Upper lobe of left lung (tissue), 4 donors: Measurements from ENCODE around the gene TMEM223.

Experiments
- CTCF ChIP-seq, 6 experiments: fragments of 450-650 bp in 4 of 6; fragments of 200-600 bp in 2 of 6; sonication (generic) in 2 of 6; IDR thresholded peaks; one replicate each; pipeline ENCODE4 v1.5.1; 2016 to 2019; ENCODE audit warnings: antibody characterized with exemption in 6 of 6
- POLR2AphosphoS5 ChIP-seq, 2 donors: sonication (generic); formaldehyde crosslinking; IDR thresholded peaks; one replicate each; pipeline ENCODE4 v1.5.1; 2017; ENCODE audit warnings: antibody characterized with exemption in 2 of 2

GRCh38 chr11:62804310-62805075 lies 12.7 kb upstream of the TMEM223 start:
- TF ChIP-seq CTCF (IDR thresholded peaks at IDR 0.05): no peak
- no peak for TF ChIP-seq POLR2AphosphoS5 (IDR thresholded peaks at IDR 0.05)
